Brain microvascular endothelial cell (primary cell): ENCODE measurements around the gene GLDN.

ENCODE experiments used
- DNase-seq: peaks from one replicate; pipeline ENCODE4 v3.0.0-alpha.2; 2020
- H3K27ac ChIP-seq: fragments of 250-450 bp; sonication (Bioruptor Pico); 2 replicates; pipeline ENCODE4 v1.5.1; 2020; ENCODE audit warnings: mild to moderate bottlenecking, moderate library complexity
- H3K27me3 ChIP-seq: fragments of 250-450 bp; sonication (Bioruptor Pico); replicated peaks from 2 replicates; pipeline ENCODE4 v1.5.1; 2020; ENCODE audit warnings: mild to moderate bottlenecking
- H3K36me3 ChIP-seq: fragments of 250-450 bp; sonication (Bioruptor Pico); replicated peaks from 2 replicates; pipeline ENCODE4 v1.5.1; 2020; ENCODE audit warnings: mild to moderate bottlenecking
- H3K4me3 ChIP-seq: 2 replicates; pipeline ENCODE4 v1.5.1; 2011; ENCODE audit warnings: low read depth, mild to moderate bottlenecking, control low read depth, low read length, moderate library complexity
- CTCF ChIP-seq: IDR thresholded peaks from 2 replicates; pipeline ENCODE4 v1.5.1; 2011; ENCODE audit warnings: low read depth, mild to moderate bottlenecking, moderate library complexity, low read length, control low read depth, inconsistent platforms; ENCODE audit errors: missing control alignments
- in situ Hi-C: cut with HindIII; loops from 2 replicates; pipeline ENCODE4 v1.10.0; 2017; ENCODE audit warnings: low sequenced_read_pairs, low pct_ligation_motif_present

GLDN gene

GRCh38 chr15:51368751-51369450 lies 27.4 kb downstream of the GLDN start:
- H3K4me3 ChIP-seq = no peak overlapping the region
- in situ Hi-C loops = no loop called here
- peak; percentile 48 for DNase-seq
- no peak for TF ChIP-seq CTCF
- no peak overlapping the region for H3K27ac ChIP-seq
- peaks cover 4% of the 10 kb centered on the region for H3K27me3 ChIP-seq
- H3K36me3 ChIP-seq = no peaks in the 10 kb centered on the region

GRCh38 chr15:51369451-51369761 lies 28.0 kb downstream of the GLDN start:
- in situ Hi-C loops = no loop called here
- TF ChIP-seq CTCF = no peak
- no peak overlapping the region for H3K4me3 ChIP-seq

GRCh38 chr15:51371266-51371665 lies 29.8 kb downstream of the GLDN start:
- DNase-seq = no peak
- H3K4me3 ChIP-seq = no peak overlapping the region
- H3K27ac ChIP-seq = no peak overlapping the region
- TF ChIP-seq CTCF = no peak
- in situ Hi-C loops = no loop called here
- no peaks in the 10 kb centered on the region for H3K36me3 ChIP-seq
- no peaks in the 10 kb centered on the region for H3K27me3 ChIP-seq

More at GRCh38 chr15:51369451-51369761, 28.0 kb downstream of the GLDN start:
- Histone ChIP-seq H3K27me3 (peaks cover 2% of the 10 kb centered on the region), H3K36me3 (no peaks in the 10 kb centered on the region), H3K27ac (no peak overlapping the region)
- no peak for DNase-seq

GRCh38 chr15:51374131-51374530 lies 32.7 kb downstream of the GLDN start:
- in situ Hi-C loops = no loop called here
- H3K27me3 ChIP-seq = no peaks in the 10 kb centered on the region
- H3K4me3 ChIP-seq = no peak overlapping the region
- no peak overlapping the region for H3K27ac ChIP-seq
- H3K36me3 ChIP-seq = no peaks in the 10 kb centered on the region
- no peak for DNase-seq
- no peak for TF ChIP-seq CTCF

- no peak for TF ChIP-seq CTCF
- Histone ChIP-seq H3K27me3 (no peaks in the 10 kb centered on the region), H3K36me3 (no peaks in the 10 kb centered on the region), H3K4me3 (no peak overlapping the region), H3K27ac (no peak overlapping the region)
- peak; percentile 55 for DNase-seq
- in situ Hi-C loops = loop anchor here (25.0 kb wide), 1 partner anchor 111 kb away; no protein-coding TSS in a partner anchor
Measured at GRCh38 chr15:51375966-51376640, 34.6 kb downstream of the GLDN start.
